Gastroesophageal sphincter (tissue), 4 donors: ENCODE results near the gene CYFIP1. TPM values are rescaled to one million over a fixed set of nuclear protein-coding genes. Genes with fewer than 3 reads are reported as not detected.

Experiments
- ATAC-seq: fragments of 150-250 bp; one replicate; pipeline ENCODE4 v1.9.1; 2016; ENCODE audit warnings: mild to moderate bottlenecking, moderate library complexity
- H3K27ac ChIP-seq, 4 donors: fragments of 200-600 bp; sonication (generic) in 3 of 4; 1 replicate in 3 of 4; 2 replicates in 1 of 4; pipeline ENCODE4 v1.5.1; 2016 to 2019
- H3K27me3 ChIP-seq: fragments of 200-600 bp; sonication (generic); one replicate; pipeline ENCODE4 v1.5.1; 2019
- H3K36me3 ChIP-seq, 2 donors: fragments of 200-600 bp; sonication (generic); one replicate each; pipeline ENCODE4 v1.5.1; 2019; ENCODE audit warnings: control low read depth in 1 of 2
- H3K4me1 ChIP-seq, 3 donors: fragments of 200-600 bp; sonication (generic); 1 replicate in 2 of 3; 2 replicates in 1 of 3; pipeline ENCODE4 v1.5.1; 2016 to 2019; ENCODE audit warnings: control low read depth in 2 of 3
- H3K4me3 ChIP-seq, 2 donors: fragments of 200-600 bp; sonication (generic); one replicate each; pipeline ENCODE4 v1.5.1; 2019; ENCODE audit warnings: mild to moderate bottlenecking in 1 of 2, moderate library complexity in 1 of 2
- H3K9me3 ChIP-seq, 3 donors: fragments of 200-600 bp; sonication (generic); one replicate each; pipeline ENCODE4 v1.5.1; 2017 to 2019; ENCODE audit warnings: control low read depth in 2 of 3
- CTCF ChIP-seq, 4 experiments: fragments of 200-600 bp in 2 of 4; fragments of 450-650 bp in 2 of 4; sonication (generic) in 1 of 4; IDR thresholded peaks; one replicate each; pipeline ENCODE4 v1.5.1; 2017 to 2019; ENCODE audit warnings: antibody characterized with exemption in 4 of 4, mild to moderate bottlenecking in 2 of 4, moderate library complexity in 2 of 4
- EP300 ChIP-seq: sonication (generic); formaldehyde crosslinking; IDR thresholded peaks from one replicate; pipeline ENCODE4 v1.6.1; 2017; ENCODE audit warnings: antibody characterized with exemption, mild to moderate bottlenecking
- POLR2A ChIP-seq, 2 donors: fragments of 450-650 bp; IDR thresholded peaks; one replicate each; pipeline ENCODE4 v1.6.1; 2017; ENCODE audit warnings: antibody characterized with exemption in 2 of 2, mild to moderate bottlenecking in 2 of 2, moderate library complexity in 1 of 2
- POLR2AphosphoS5 ChIP-seq: sonication (generic); formaldehyde crosslinking; IDR thresholded peaks from one replicate; pipeline ENCODE4 v1.6.1; 2017; ENCODE audit warnings: antibody characterized with exemption
- WGBS, 2 donors: methylation state at CpG; one replicate each; pipeline ENCODE4 v1.1.5; 2018; ENCODE audit warnings: low coverage in 1 of 2; 5-methylcytosine and 5-hydroxymethylcytosine counted together
- total RNA-seq, 4 donors: library from RNA; depleted of rRNA; stranded (reverse); fragments of >200 nt; gene quantifications; one replicate each; pipeline ENCODE4 v1.1.0, GENCODE V29; 2016

Gene CYFIP1
- total RNA-seq, 4 donors from 2014 or later = 82.3 to 116 (median 101) TPM

GRCh38 chr15:22979238-22980188 lies 655 bp downstream of the CYFIP1 start:
- H3K36me3 ChIP-seq = no peaks in the 10 kb centered on the region
- peak overlapping the region; percentile 49 to 96 for H3K4me3 ChIP-seq
- no peak for TF ChIP-seq POLR2AphosphoS5
- peak in 1 of 4 experiments; percentile 20 for TF ChIP-seq CTCF (IDR thresholded peaks at IDR 0.05)
- H3K4me1 ChIP-seq = peaks cover 0 to 30% (median 5%) of the 10 kb centered on the region in 3 donors
- ATAC-seq = peak; percentile 34
- peak overlapping the region; percentile 8 to 85 (median 82) for H3K27ac ChIP-seq
- no peaks in the 10 kb centered on the region for H3K9me3 ChIP-seq
- 1 to 7% methylated on average over 3 to 12 of the region's 88 CpGs for WGBS, 2 donors
- H3K27me3 ChIP-seq = no peaks in the 10 kb centered on the region

GRCh38 chr15:22978691-22979237 lies 1.4 kb downstream of the CYFIP1 start:
- H3K4me1 ChIP-seq = peaks cover 0 to 30% (median 5%) of the 10 kb centered on the region in 3 donors
- 8 to 50% methylated on average over 2 to 13 of the region's 22 CpGs for WGBS, 2 donors
- H3K27ac ChIP-seq = peak overlapping the region in 2 of 4 donors; percentile 84 to 85
- TF ChIP-seq CTCF (IDR thresholded peaks at IDR 0.05) = no peak
- no peak for TF ChIP-seq POLR2A (IDR thresholded peaks at IDR 0.05)
- TF ChIP-seq POLR2AphosphoS5 = no peak
- TF ChIP-seq EP300 = no peak
- peak; percentile 3 for ATAC-seq
- H3K27me3 ChIP-seq = no peaks in the 10 kb centered on the region
- no peaks in the 10 kb centered on the region for H3K9me3 ChIP-seq
- H3K36me3 ChIP-seq = no peaks in the 10 kb centered on the region
- H3K4me3 ChIP-seq = peak overlapping the region; percentile 49 to 96

- Histone ChIP-seq H3K36me3 (no peaks in the 10 kb centered on the region), H3K4me1 (peaks cover 0 to 22% (median 5%) of the 10 kb centered on the region in 3 donors), H3K4me3 (no peak overlapping the region), H3K9me3 (no peaks in the 10 kb centered on the region), H3K27ac (no peak overlapping the region), H3K27me3 (no peaks in the 10 kb centered on the region)
- 76 to 83% methylated on average over 3 to 4 of the region's 4 CpGs for WGBS, 2 donors
- no peak for TF ChIP-seq POLR2AphosphoS5
- TF ChIP-seq POLR2A (IDR thresholded peaks at IDR 0.05) = no peak
- TF ChIP-seq CTCF (IDR thresholded peaks at IDR 0.05) = no peak
- TF ChIP-seq EP300 = no peak
- ATAC-seq = no peak
Measured at GRCh38 chr15:22974745-22975144, 5.4 kb downstream of the CYFIP1 start.

GRCh38 chr15:22973987-22974386 lies 6.2 kb downstream of the CYFIP1 start:
- Histone ChIP-seq H3K9me3 (no peaks in the 10 kb centered on the region), H3K4me1 (peaks cover 0 to 17% (median 5%) of the 10 kb centered on the region in 3 donors), H3K27ac (no peak overlapping the region), H3K36me3 (no peaks in the 10 kb centered on the region), H3K4me3 (no peak overlapping the region), H3K27me3 (no peaks in the 10 kb centered on the region)
- TF ChIP-seq CTCF (IDR thresholded peaks at IDR 0.05) (no peak), POLR2AphosphoS5 (no peak), EP300 (no peak), POLR2A (IDR thresholded peaks at IDR 0.05) (no peak)
- ATAC-seq = no peak
- 83 to 90% methylated on average over 2 to 4 of the region's 4 CpGs for WGBS, 2 donors
